PFSK-1 (cell line): ENCODE measurements around the gene TRIM44.

Source experiments
- POLR2AphosphoS5 ChIP-seq: IDR thresholded peaks from 2 replicates; pipeline ENCODE4 v1.6.1; 2012; ENCODE audit warnings: low read depth, mild to moderate bottlenecking, control low read depth, low read length, moderate library complexity
- REST ChIP-seq, 2 experiments: IDR thresholded peaks; 2 replicates each; pipeline versions ENCODE4 v1.6.1 to v1.8.0; 2011 to 2012; ENCODE audit warnings: low read depth in 2 of 2, low read length in 2 of 2, control low read depth in 1 of 2, inconsistent platforms in 1 of 2, mild to moderate bottlenecking in 1 of 2, moderate library complexity in 1 of 2; ENCODE audit not compliant: insufficient read depth in 1 of 2
- SIN3A ChIP-seq: IDR thresholded peaks from 2 replicates; pipeline ENCODE4 v1.6.1; 2012; ENCODE audit warnings: mild to moderate bottlenecking, low read length, moderate library complexity, borderline replicate concordance; ENCODE audit not compliant: insufficient read depth
- TAF1 ChIP-seq: IDR thresholded peaks from 2 replicates; pipeline ENCODE4 v1.6.1; 2012; ENCODE audit warnings: low read length, control low read depth, borderline replicate concordance; ENCODE audit not compliant: insufficient read depth

GRCh38 chr11:35802221-35802620 lies 139.6 kb downstream of the TRIM44 start:
- TF ChIP-seq POLR2AphosphoS5 (no peak), TAF1 (no peak), REST (IDR thresholded peaks at IDR 0.05; ENCODE audit: insufficient read depth in 1 of 2, low read depth in 2 of 2, low read length in 2 of 2) (no peak), SIN3A (no peak)
